Heart right ventricle (tissue), 16 donors: ENCODE data around the gene MPRIP. TPM values are rescaled to one million over a fixed set of nuclear protein-coding genes. Genes with fewer than 3 reads are reported as not detected.

Experiments
- ATAC-seq, 8 donors: fragments of 200-7000 bp; cut with Tn5 transposase; one replicate each; pipeline ENCODE4 v1.9.1; 2020; ENCODE audit warnings: mild to moderate bottlenecking in 8 of 8, moderate library complexity in 8 of 8, moderate number of reproducible peaks in 1 of 8
- DNase-seq, 2 donors: peaks; one replicate each; pipeline ENCODE4 v3.0.0-alpha.2; 2020
- H3K27ac ChIP-seq, 10 donors: fragments of 200-600 bp; sonication (generic) in 2 of 10; one replicate each; pipeline versions ENCODE4 v1.5.0 to v1.8.0; 2020 to 2022; ENCODE audit warnings: mild to moderate bottlenecking in 3 of 10
- H3K27me3 ChIP-seq, 7 donors: fragments of 200-600 bp; one replicate each; pipeline ENCODE4 v1.8.0; 2021 to 2022; ENCODE audit warnings: mild to moderate bottlenecking in 2 of 7
- H3K36me3 ChIP-seq, 9 donors: fragments of 200-600 bp; sonication (generic) in 1 of 9; one replicate each; pipeline versions ENCODE4 v1.5.0 to v1.8.0; 2020 to 2022; ENCODE audit warnings: mild to moderate bottlenecking in 2 of 9
- H3K4me1 ChIP-seq, 9 donors: fragments of 200-600 bp; sonication (generic) in 1 of 9; one replicate each; pipeline versions ENCODE4 v1.5.0 to v1.8.0; 2020 to 2022; ENCODE audit warnings: mild to moderate bottlenecking in 4 of 9
- H3K4me3 ChIP-seq, 10 donors: fragments of 200-600 bp; sonication (generic) in 2 of 10; one replicate each; pipeline versions ENCODE4 v1.5.0 to v1.8.0; 2020 to 2022; ENCODE audit warnings: mild to moderate bottlenecking in 7 of 10, moderate library complexity in 2 of 10
- H3K9me3 ChIP-seq, 11 donors: fragments of 200-600 bp in 10 of 11; sonication (generic) in 2 of 11; one replicate each; pipeline versions ENCODE4 v1.5.0 to v1.8.0; 2013 to 2022; ENCODE audit warnings: mild to moderate bottlenecking in 2 of 11, control low read depth in 1 of 11, moderate library complexity in 1 of 11
- WGBS, 2 donors: extraction: QIAGEN DNeasy Blood & Tissue Kit; methylation state at CpG; one replicate each; pipeline ENCODE4 v1.1.7; 2013; ENCODE audit warnings: inconsistent platforms in 1 of 2; 5-methylcytosine and 5-hydroxymethylcytosine counted together
- intact Hi-C, 10 donors: fragments of 100-400 bp; cut with DNase I; formaldehyde crosslinking; loops; one replicate each; pipeline versions ENCODE4 v1.11.1 to v1.14.2; 2022
- polyA plus RNA-seq, 2 donors: library from polyadenylated mRNA; stranded (reverse); fragments of 200-250 nt; gene quantifications; one replicate each; pipeline ENCODE4 v1.2.3, GENCODE V29; 2013
- total RNA-seq, 10 donors: library from RNA; stranded (reverse); fragmentation: NEBNext Ultra II Directional in 3 of 10; extraction: Animal tissue kit (Norgen Biotek cat#: 25700) in 3 of 10; gene quantifications; one replicate each; pipeline versions ENCODE4 v1.2.1 to v1.2.4, GENCODE V29; 2021 to 2023
- TF ChIP-seq, protein P1 (sequence below), 9 donors: fragments of 200-600 bp; sonication (generic) in 2 of 9; IDR thresholded peaks; one replicate each; pipeline versions ENCODE4 v1.5.0 to v1.8.0; 2021 to 2022; ENCODE audit warnings: antibody characterized with exemption in 9 of 9, mild to moderate bottlenecking in 5 of 9, moderate library complexity in 1 of 9
- donor health status: Arrhythmogenic right ventricular cardiomyopathy.
- donor health status: ischemic (EF 13 %, LVEDD 7.1; RV severe dilation, severe dysfunction).
- donor health status: healthy with polysubstance abuse.
- donor health status: DM: no; HTN: yes; CAD: no.
- donor health status: DM: no; HTN: no; CAD: no.
- donor health status: ischemic (EF 25% LVEDD 6.9; RV normal size, moderate dysfunction).
- donor health status: ischemic (EF 25% LVEDD 5.7; RV mildly dilated, moderate dysfunction).
- donor health status: healthy.
- donor health status: DM: yes; HTN: yes; CAD: no.
- donor health status: Ischemic cardiomyopathy.
- donor health status: ischemic (EF 35%, LVEDD 5.7; RV mildly dilated, moderate dysfunction).
- donor health status: nonischemic (EF 11% LVEDD 7.7; RV severe dilation, severe dysfunction).
- donor health status: DM: yes; HTN: yes; CAD: no.
- donor health status: PGD.
- donor health status: ischemic (EF 29% LVEDD 5.4; RV normal size, mild dysfunction).
- donor health status: nonischemic (EF 23%, LVEDD 6.1; RV moderate dilation, normal function).

Gene MPRIP
- total and polyA plus RNA-seq, 12 donors: 225 to 409 (median 321) TPM

DNA sequence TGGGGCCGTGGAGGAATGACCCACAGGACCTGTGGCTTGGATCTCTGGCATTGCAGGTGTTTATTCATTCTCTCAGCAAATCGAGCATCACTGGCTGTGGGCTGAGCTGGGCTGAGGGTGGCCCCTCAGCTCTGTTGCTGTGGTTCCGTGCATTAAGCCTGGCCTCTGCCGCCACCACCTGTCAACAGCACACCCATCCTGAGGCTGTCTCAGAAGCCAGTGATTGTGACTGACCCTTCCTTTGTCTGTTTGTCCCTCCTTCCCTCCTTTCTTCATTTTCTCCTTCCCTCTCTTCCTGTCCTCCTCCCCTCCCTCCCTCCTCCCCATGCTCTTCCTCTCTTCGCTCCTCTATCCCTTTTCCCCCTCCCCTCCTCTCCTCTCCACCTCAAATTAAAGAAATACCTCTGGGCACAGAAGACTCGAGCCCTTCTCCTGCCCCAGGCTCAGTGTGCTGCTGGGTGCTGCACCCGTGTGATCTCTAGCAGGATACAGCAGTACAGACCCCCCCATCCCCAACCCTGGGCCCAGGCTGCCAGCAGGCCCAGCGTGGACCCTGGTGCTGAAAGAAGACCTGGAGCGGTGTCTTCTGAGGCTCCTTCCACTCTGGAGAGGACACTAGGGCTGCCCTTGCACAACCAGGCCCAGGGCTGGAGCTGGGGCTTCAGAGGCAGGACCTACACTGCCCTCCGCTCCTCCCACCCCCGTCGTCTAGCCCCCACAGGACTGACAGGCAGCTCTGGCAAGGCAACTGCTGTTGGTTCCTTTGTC lies 88.0 kb downstream of the MPRIP start:
- TF ChIP-seq, protein P1, sequence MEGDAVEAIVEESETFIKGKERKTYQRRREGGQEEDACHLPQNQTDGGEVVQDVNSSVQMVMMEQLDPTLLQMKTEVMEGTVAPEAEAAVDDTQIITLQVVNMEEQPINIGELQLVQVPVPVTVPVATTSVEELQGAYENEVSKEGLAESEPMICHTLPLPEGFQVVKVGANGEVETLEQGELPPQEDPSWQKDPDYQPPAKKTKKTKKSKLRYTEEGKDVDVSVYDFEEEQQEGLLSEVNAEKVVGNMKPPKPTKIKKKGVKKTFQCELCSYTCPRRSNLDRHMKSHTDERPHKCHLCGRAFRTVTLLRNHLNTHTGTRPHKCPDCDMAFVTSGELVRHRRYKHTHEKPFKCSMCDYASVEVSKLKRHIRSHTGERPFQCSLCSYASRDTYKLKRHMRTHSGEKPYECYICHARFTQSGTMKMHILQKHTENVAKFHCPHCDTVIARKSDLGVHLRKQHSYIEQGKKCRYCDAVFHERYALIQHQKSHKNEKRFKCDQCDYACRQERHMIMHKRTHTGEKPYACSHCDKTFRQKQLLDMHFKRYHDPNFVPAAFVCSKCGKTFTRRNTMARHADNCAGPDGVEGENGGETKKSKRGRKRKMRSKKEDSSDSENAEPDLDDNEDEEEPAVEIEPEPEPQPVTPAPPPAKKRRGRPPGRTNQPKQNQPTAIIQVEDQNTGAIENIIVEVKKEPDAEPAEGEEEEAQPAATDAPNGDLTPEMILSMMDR (IDR thresholded peaks at IDR 0.05): no peak
- Histone ChIP-seq H3K9me3 (no peaks in the 10 kb centered on the region), H3K4me3 (no peak overlapping the region), H3K4me1 (peaks cover 10 to 73% (median 36%) of the 10 kb centered on the region in 9 donors), H3K27me3 (no peaks in the 10 kb centered on the region), H3K36me3 (peaks cover 0 to 88% (median 45%) of the 10 kb centered on the region in 9 donors), H3K27ac (no peak overlapping the region)
- ATAC-seq (no peak), DNase-seq (no peak)
- WGBS, 2 donors: 78 to 83% methylated on average over 12 of the region's 12 CpGs
- intact Hi-C loops: loop anchor here in 2 of 10 donors (5.0 kb wide), 2 partner anchors 53 to 123 kb away; no protein-coding TSS in a partner anchor

DNA sequence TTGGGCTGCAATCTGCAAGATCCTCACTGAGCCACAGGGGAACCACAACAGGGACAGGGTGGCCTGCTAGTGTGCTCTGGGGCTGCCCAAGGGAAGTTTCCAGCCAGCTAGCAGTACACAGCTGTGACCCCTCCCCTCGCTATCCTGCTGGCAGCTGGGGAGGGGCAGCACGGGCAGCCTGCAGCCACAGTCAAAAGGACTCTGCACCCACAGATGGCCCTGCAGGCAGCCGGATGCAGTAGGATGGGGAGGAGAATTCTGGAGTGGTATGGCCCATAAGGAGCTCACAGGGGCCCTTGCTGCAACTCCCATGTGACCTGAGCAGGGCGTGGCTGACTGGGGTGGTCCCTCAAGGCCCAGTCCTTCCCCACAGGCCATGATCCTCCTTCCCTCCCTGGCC lies 89.6 kb downstream of the MPRIP start:
- no peak for ATAC-seq
- no peaks in the 10 kb centered on the region for H3K9me3 ChIP-seq
- no peak overlapping the region for H3K4me3 ChIP-seq
- peaks cover 1 to 61% (median 25%) of the 10 kb centered on the region in 9 donors for H3K4me1 ChIP-seq
- no peak for DNase-seq
- no peak overlapping the region for H3K27ac ChIP-seq
- WGBS, 2 donors: 80 to 89% methylated on average over 4 of the region's 4 CpGs
- TF ChIP-seq, protein P1 (IDR thresholded peaks at IDR 0.05): no peak
- no peaks in the 10 kb centered on the region for H3K27me3 ChIP-seq
- intact Hi-C loops: loop anchor here in 2 of 10 donors (5.0 kb wide), 2 partner anchors 55 to 125 kb away; no protein-coding TSS in a partner anchor
- peaks cover 0 to 100% (median 46%) of the 10 kb centered on the region in 9 donors for H3K36me3 ChIP-seq

DNA sequence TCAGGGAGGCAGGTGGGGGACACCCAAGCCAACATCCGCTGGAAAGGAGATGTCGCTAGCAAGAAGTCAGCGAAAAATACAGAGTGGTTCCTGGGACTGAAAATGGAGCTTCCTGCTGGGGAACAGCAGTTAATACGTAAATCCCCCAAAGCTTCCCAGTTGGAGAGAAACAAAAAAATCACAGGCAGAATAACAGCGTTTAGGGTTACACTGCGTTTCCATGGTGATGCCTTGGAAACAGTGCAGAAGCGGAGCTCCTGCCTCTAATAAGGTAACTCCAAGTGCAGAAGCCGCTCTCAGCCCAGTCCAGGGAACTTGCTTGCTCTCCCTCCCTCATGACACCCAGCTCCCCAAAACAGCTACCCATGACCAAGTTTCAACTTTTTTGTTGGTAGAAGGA lies 90.5 kb downstream of the MPRIP start:
- H3K4me1 ChIP-seq: peaks cover 0 to 52% (median 16%) of the 10 kb centered on the region in 9 donors

More for the DNA sequence above, 90.5 kb downstream of the MPRIP start:
- WGBS, 2 donors: 90 to 92% methylated on average over 8 of the region's 8 CpGs
- intact Hi-C loops: loop anchor here in 2 of 10 donors (5.0 kb wide), 2 partner anchors 55 to 125 kb away; no protein-coding TSS in a partner anchor
- DNase-seq: no peak
- ATAC-seq: no peak
- peaks cover 0 to 100% (median 47%) of the 10 kb centered on the region in 9 donors for H3K36me3 ChIP-seq
- no peaks in the 10 kb centered on the region for H3K27me3 ChIP-seq
- no peaks in the 10 kb centered on the region for H3K9me3 ChIP-seq
- H3K27ac ChIP-seq: no peak overlapping the region
- TF ChIP-seq, protein P1 (IDR thresholded peaks at IDR 0.05): no peak
- H3K4me3 ChIP-seq: no peak overlapping the region
